Measurements from ENCODE around the gene FIGNL2. TPM values are rescaled to one million over a fixed set of nuclear protein-coding genes. Genes with fewer than 3 reads are reported as not detected.

The FIGNL2 gene
- total RNA-seq, 1 donor from 2014 or later: not detected

DNA sequence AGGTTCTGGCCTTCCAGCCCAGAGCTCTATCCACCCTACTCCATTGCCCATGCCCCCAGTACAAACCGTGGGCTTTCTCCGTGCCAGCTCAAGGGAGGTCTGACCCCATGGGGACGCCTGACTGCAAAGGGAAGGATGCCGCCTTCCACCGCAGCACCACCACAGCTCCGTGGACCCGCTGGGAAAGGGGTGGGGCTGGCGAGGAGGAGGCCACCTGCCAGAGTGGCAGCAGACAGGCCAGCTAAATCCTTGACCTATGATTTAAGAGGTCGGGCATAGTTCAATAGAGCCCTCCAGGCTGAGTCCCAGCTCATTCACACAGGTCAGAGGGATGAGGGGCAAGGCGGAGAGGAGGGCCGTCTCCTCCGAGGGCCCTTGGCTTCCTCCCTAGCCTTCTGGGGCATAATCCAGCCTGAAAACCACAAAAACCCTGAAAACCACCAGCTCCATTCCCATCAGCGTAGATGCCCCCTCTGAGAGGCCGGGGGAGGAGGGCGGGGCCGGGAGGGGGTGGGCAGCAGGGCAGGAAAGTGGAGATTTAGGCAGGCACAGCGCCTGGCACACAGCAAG lies 14.9 kb upstream of the FIGNL2 start:
- H3K4me1 ChIP-seq: peaks cover 24% of the 10 kb centered on the region
- H3K4me3 ChIP-seq: peak overlapping the region; percentile 34 to 37
- no peaks in the 10 kb centered on the region for H3K27me3 ChIP-seq
- no peak for DNase-seq (ENCODE audit: extremely low spot score in 2 of 2)
- H3K9me3 ChIP-seq: no peaks in the 10 kb centered on the region
- H3K36me3 ChIP-seq: no peaks in the 10 kb centered on the region
- no peak overlapping the region for H3K27ac ChIP-seq
- intact Hi-C loops (cut with DNase I): no loop called here
- TF ChIP-seq POLR2A (IDR thresholded peaks at IDR 0.05) (no peak), POLR2AphosphoS5 (IDR thresholded peaks at IDR 0.05; ENCODE audit: insufficient read depth in 1 of 2, low read depth in 1 of 2) (no peak)
- TF ChIP-seq, protein P1, sequence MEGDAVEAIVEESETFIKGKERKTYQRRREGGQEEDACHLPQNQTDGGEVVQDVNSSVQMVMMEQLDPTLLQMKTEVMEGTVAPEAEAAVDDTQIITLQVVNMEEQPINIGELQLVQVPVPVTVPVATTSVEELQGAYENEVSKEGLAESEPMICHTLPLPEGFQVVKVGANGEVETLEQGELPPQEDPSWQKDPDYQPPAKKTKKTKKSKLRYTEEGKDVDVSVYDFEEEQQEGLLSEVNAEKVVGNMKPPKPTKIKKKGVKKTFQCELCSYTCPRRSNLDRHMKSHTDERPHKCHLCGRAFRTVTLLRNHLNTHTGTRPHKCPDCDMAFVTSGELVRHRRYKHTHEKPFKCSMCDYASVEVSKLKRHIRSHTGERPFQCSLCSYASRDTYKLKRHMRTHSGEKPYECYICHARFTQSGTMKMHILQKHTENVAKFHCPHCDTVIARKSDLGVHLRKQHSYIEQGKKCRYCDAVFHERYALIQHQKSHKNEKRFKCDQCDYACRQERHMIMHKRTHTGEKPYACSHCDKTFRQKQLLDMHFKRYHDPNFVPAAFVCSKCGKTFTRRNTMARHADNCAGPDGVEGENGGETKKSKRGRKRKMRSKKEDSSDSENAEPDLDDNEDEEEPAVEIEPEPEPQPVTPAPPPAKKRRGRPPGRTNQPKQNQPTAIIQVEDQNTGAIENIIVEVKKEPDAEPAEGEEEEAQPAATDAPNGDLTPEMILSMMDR (IDR thresholded peaks at IDR 0.05): no peak

DNA sequence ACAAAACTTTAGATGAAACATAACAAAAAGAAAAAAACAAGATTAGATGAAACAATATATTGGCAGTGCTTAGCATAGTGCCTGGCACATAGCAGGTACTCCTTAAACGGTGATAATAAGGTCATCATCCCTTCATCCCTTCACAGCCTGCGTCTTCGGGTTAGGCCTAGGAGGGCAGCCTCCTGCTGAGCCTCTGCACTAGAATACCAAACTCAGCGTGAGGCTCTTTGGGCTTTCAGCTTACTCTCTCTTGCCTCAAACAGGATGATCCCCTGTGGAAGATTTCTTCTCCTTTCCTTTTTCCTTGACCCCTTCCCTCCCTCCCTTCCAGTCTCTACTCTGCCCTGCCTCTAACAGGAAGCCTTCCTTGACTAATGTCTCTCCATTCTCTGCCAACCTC lies 14.4 kb upstream of the FIGNL2 start:
- Histone ChIP-seq H3K9me3 (no peaks in the 10 kb centered on the region), H3K27me3 (no peaks in the 10 kb centered on the region)

DNA sequence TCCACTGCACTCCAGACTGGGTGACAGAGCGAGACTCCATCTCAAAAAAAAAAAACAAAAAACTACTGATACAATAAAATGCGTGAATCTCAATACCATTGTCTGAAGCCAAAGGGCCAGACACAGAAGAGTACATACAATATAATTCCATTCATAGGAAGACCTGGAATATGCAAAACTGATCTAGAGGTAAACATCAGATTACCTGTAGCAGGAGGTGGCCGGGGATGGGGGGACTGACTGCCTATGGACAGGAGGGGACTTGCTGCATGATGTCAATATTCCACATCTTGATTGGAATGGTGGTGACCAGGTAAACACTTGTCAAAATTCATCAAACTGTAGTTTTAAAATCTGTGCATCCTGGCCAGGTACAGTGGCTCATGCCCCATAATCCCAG lies 12.5 kb upstream of the FIGNL2 start:
- Histone ChIP-seq H3K27ac (no peak overlapping the region), H3K27me3 (no peaks in the 10 kb centered on the region), H3K4me1 (peaks cover 29% of the 10 kb centered on the region), H3K36me3 (no peaks in the 10 kb centered on the region), H3K9me3 (no peaks in the 10 kb centered on the region), H3K4me3 (no peak overlapping the region)
- DNase-seq (ENCODE audit: extremely low spot score in 2 of 2): no peak
- intact Hi-C loops (cut with DNase I): no loop called here
- TF ChIP-seq, protein P1 (IDR thresholded peaks at IDR 0.05): no peak
- TF ChIP-seq POLR2A (IDR thresholded peaks at IDR 0.05) (no peak), POLR2AphosphoS5 (IDR thresholded peaks at IDR 0.05; ENCODE audit: insufficient read depth in 1 of 2, low read depth in 1 of 2) (no peak)

More for the DNA sequence above, 14.4 kb upstream of the FIGNL2 start:
- no peak overlapping the region for H3K27ac ChIP-seq
- TF ChIP-seq, protein P1 (IDR thresholded peaks at IDR 0.05): no peak
- TF ChIP-seq POLR2AphosphoS5 (IDR thresholded peaks at IDR 0.05; ENCODE audit: insufficient read depth in 1 of 2, low read depth in 1 of 2): no peak
- TF ChIP-seq POLR2A (IDR thresholded peaks at IDR 0.05): no peak
- H3K36me3 ChIP-seq: no peaks in the 10 kb centered on the region
- intact Hi-C loops (cut with DNase I): no loop called here
- H3K4me1 ChIP-seq: peaks cover 23% of the 10 kb centered on the region
- no peak for DNase-seq (ENCODE audit: extremely low spot score in 2 of 2)
- no peak overlapping the region for H3K4me3 ChIP-seq

- H3K27me3 ChIP-seq: no peaks in the 10 kb centered on the region
- no peaks in the 10 kb centered on the region for H3K36me3 ChIP-seq
- H3K4me1 ChIP-seq: peaks cover 26% of the 10 kb centered on the region
- peak overlapping the region; percentile 29 to 44 for H3K4me3 ChIP-seq
- no peak for DNase-seq (ENCODE audit: extremely low spot score in 2 of 2)
- no peak overlapping the region for H3K27ac ChIP-seq
- intact Hi-C loops (cut with DNase I): no loop called here
- TF ChIP-seq POLR2AphosphoS5 (IDR thresholded peaks at IDR 0.05; ENCODE audit: insufficient read depth in 1 of 2, low read depth in 1 of 2) (no peak), POLR2A (IDR thresholded peaks at IDR 0.05) (no peak)
- TF ChIP-seq, protein P1 (IDR thresholded peaks at IDR 0.05): no peak
- no peaks in the 10 kb centered on the region for H3K9me3 ChIP-seq
Measured at GRCh38 chr12:51855586-51856428, 7.3 kb upstream of the FIGNL2 start.

Data from vagina (tissue), 2 donors.